GM06990 (cell line): ENCODE measurements around the gene GALNT6.

Source experiments
- DNase-seq: peaks from one replicate; pipeline ENCODE4 v3.0.0-alpha.2; 2011; ENCODE audit not compliant: insufficient read length; ENCODE audit errors: extremely low read depth
- H3K27me3 ChIP-seq: replicated peaks from 2 replicates; pipeline ENCODE4 v1.6.0; 2011; ENCODE audit warnings: low read length; ENCODE audit not compliant: control insufficient read depth, insufficient read depth
- H3K36me3 ChIP-seq: 2 replicates; pipeline ENCODE4 v1.5.1; 2011; ENCODE audit warnings: low read length; ENCODE audit not compliant: control insufficient read depth, insufficient read depth
- H3K4me3 ChIP-seq: replicated peaks from 2 replicates; pipeline ENCODE4 v1.5.1; 2011; ENCODE audit warnings: low read depth, mild to moderate bottlenecking, control low read depth, low read length
- CTCF ChIP-seq: IDR thresholded peaks from 2 replicates; pipeline ENCODE4 v1.5.1; 2011; ENCODE audit warnings: low read length, control low read depth, mild to moderate bottlenecking, inconsistent platforms; ENCODE audit not compliant: insufficient read depth, poor library complexity, severe bottlenecking

The GALNT6 gene

GRCh38 chr12:51401020-51401419, 9.8 kb upstream of the GALNT6 start:
- DNase-seq = no peak
- no peak overlapping the region for H3K4me3 ChIP-seq
- no peaks in the 10 kb centered on the region for H3K36me3 ChIP-seq
- no peaks in the 10 kb centered on the region for H3K27me3 ChIP-seq
- TF ChIP-seq CTCF = no peak

- Histone ChIP-seq H3K4me3 (no peak overlapping the region), H3K27me3 (no peaks in the 10 kb centered on the region), H3K36me3 (no peaks in the 10 kb centered on the region)
- no peak for TF ChIP-seq CTCF
- no peak for DNase-seq
Measured at GRCh38 chr12:51399891-51400290, 8.7 kb upstream of the GALNT6 start.

GRCh38 chr12:51397670-51398069, 6.5 kb upstream of the GALNT6 start:
- Histone ChIP-seq H3K4me3 (no peak overlapping the region), H3K36me3 (no peaks in the 10 kb centered on the region), H3K27me3 (no peaks in the 10 kb centered on the region)
- DNase-seq = no peak
- no peak for TF ChIP-seq CTCF

- Histone ChIP-seq H3K27me3 (no peaks in the 10 kb centered on the region), H3K36me3 (no peaks in the 10 kb centered on the region), H3K4me3 (peak overlapping the region; percentile 16; the same call in 1 of the 2 replicates)
- no peak for TF ChIP-seq CTCF
- DNase-seq = peak; percentile 67
Measured at GRCh38 chr12:51395283-51396230, 4.4 kb upstream of the GALNT6 start.

- Histone ChIP-seq H3K36me3 (no peaks in the 10 kb centered on the region), H3K4me3 (no peak overlapping the region), H3K27me3 (no peaks in the 10 kb centered on the region)
- no peak for TF ChIP-seq CTCF
- peak; percentile 26 for DNase-seq
Measured at GRCh38 chr12:51393676-51394545, 2.7 kb upstream of the GALNT6 start.
